SU-DHL-6 (cell line): Measurements from ENCODE around the gene CRADD.

Source experiments
- EZH2phosphoT487 ChIP-seq: fragments of 200-600 bp; sonication (generic), shearing (Covaris generic); conservative IDR thresholded peaks from 2 replicates; pipeline ENCODE4 v1.6.1; 2018; ENCODE audit warnings: mild to moderate bottlenecking, antibody characterized with exemption, low read length, moderate library complexity, mixed read lengths
- TF ChIP-seq, protein P1 (sequence below): fragments of 200-600 bp; sonication (generic); IDR thresholded peaks from one replicate; pipeline ENCODE4 v1.5.1; 2017; ENCODE audit warnings: antibody characterized with exemption, mild to moderate bottlenecking, low read length, moderate library complexity; ENCODE audit not compliant: insufficient read depth, poor library complexity, severe bottlenecking

DNA sequence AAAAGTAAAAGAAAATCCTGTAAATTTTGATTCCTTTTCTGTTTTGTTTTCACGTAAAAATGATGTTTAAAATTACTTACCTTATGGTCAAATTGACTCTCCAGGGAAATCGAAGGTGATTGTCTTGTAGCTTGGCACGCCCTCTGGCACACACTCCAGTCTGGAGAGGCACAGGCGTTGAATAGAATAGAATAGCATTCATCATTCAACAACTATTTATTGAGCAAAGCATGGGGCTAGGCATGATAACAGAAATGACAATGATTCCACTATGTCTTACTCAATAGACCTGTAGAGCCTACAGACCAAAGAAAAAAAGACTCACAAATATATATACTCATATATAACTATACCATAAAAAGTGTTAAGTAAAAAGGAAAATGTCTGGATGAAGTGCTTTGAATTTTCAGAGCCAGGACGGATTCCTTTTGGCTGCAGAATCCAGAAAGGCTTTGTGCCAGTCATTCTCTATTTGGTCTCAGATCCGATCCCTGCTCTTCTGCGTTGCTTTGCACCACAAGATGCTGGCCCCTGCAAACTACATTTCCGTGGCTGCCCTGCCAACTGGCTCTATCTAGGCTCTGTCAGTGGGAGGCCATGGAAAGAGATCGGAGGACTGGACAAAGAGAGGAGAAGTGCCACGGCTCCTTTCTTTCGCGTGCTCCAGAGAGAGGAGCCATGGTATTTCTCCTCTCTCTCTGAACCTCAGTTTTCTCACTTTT lies 231.8 kb downstream of the CRADD start:
- TF ChIP-seq, protein P1, sequence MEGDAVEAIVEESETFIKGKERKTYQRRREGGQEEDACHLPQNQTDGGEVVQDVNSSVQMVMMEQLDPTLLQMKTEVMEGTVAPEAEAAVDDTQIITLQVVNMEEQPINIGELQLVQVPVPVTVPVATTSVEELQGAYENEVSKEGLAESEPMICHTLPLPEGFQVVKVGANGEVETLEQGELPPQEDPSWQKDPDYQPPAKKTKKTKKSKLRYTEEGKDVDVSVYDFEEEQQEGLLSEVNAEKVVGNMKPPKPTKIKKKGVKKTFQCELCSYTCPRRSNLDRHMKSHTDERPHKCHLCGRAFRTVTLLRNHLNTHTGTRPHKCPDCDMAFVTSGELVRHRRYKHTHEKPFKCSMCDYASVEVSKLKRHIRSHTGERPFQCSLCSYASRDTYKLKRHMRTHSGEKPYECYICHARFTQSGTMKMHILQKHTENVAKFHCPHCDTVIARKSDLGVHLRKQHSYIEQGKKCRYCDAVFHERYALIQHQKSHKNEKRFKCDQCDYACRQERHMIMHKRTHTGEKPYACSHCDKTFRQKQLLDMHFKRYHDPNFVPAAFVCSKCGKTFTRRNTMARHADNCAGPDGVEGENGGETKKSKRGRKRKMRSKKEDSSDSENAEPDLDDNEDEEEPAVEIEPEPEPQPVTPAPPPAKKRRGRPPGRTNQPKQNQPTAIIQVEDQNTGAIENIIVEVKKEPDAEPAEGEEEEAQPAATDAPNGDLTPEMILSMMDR, result no peak
- no peak for TF ChIP-seq EZH2phosphoT487
